K562 (cell line): ENCODE measurements around the gene DNAH10. TPM values are rescaled to one million over a fixed set of nuclear protein-coding genes. Genes with fewer than 3 reads are reported as not detected.

ENCODE experiments used
- ATAC-seq: fragments of 200-7000 bp; cut with Tn5 transposase; 3 replicates; pipeline ENCODE4 v1.9.1; 2020; ENCODE audit warnings: moderate library complexity
- BruUV-seq: library from RNA; stranded (reverse); fragments of 400-500 nt; replicated peaks from 2 replicates; lab custom pipeline; 2021; lab: Mats Ljungman, UMichigan
- CTCF ChIA-PET: fragments of 300-600 bp; formaldehyde crosslinking; extraction: SDS; loops from one replicate; lab custom pipeline; 2021; ENCODE audit warnings: low intra/inter-chr PET ratio; lab: Yijun Ruan, JAX
- POLR2A ChIA-PET: fragments of 300-600, 350-650 bp; sonication (Branson Sonifier 250); formaldehyde crosslinking; extraction: SDS; loops from one replicate; lab custom pipeline; 2021; ENCODE audit warnings: antibody characterized with exemption, inconsistent platforms; lab: Yijun Ruan, JAX
- DNase-seq, 4 experiments: peaks; one replicate each; pipeline versions ENCODE4 v3.0.0 to v3.0.0-alpha.2; 2011 to 2018; ENCODE audit warnings: low spot score in 3 of 4, mixed read lengths in 3 of 4; ENCODE audit errors: extremely low read depth in 1 of 4
- FAIRE-seq: peaks from 2 replicates; lab custom pipeline; 2011; peaks lifted over from hg19 to GRCh38; lab: Jason Lieb, UNC
- H2AFZ ChIP-seq: 2 replicates; pipeline ENCODE4 v1.6.0; 2011; ENCODE audit warnings: low read depth, low read length, control low read depth, inconsistent platforms
- H3K27ac ChIP-seq: fragments of 200-600 bp; 3 replicates; pipeline ENCODE4 v1.8.0; 2011; ENCODE audit warnings: low read depth, mild to moderate bottlenecking, control low read depth, inconsistent platforms, low read length, moderate library complexity, mixed read lengths; ENCODE audit errors: extremely low read depth
- H3K27me3 ChIP-seq, 2 experiments: fragments of 300-600 bp in 1 of 2; 2 replicates in 1 of 2; 3 replicates in 1 of 2; pipeline versions ENCODE4 v1.6.0 to v1.8.0; 2011; ENCODE audit warnings: inconsistent platforms in 2 of 2, low read length in 2 of 2, mild to moderate bottlenecking in 1 of 2, mixed read lengths in 1 of 2, moderate library complexity in 1 of 2; ENCODE audit not compliant: control insufficient read depth in 2 of 2, insufficient read depth in 2 of 2
- H3K36me3 ChIP-seq: fragments of 300-600 bp; 3 replicates; pipeline ENCODE4 v1.8.0; 2011; ENCODE audit warnings: mild to moderate bottlenecking, low read length, inconsistent platforms; ENCODE audit not compliant: control insufficient read depth, insufficient read depth
- H3K4me1 ChIP-seq, 2 experiments: fragments of 200-600 bp in 1 of 2; replicated peaks in 1 of 2; 2 replicates in 1 of 2; 3 replicates in 1 of 2; pipeline versions ENCODE4 v1.5.1 to v1.8.0; 2011; ENCODE audit warnings: inconsistent platforms in 2 of 2, low read length in 2 of 2, mild to moderate bottlenecking in 1 of 2, mixed read lengths in 1 of 2, moderate library complexity in 1 of 2; ENCODE audit not compliant: control insufficient read depth in 2 of 2, insufficient read depth in 2 of 2
- H3K4me2 ChIP-seq: 2 replicates; pipeline ENCODE4 v1.6.1; 2011; ENCODE audit warnings: low read length, control low read depth, inconsistent platforms, mixed read lengths; ENCODE audit not compliant: insufficient read depth
- H3K4me3 ChIP-seq: fragments of 200-600 bp; sonication (generic), shearing (Covaris generic); 2 replicates; pipeline ENCODE4 v1.5.1; 2016; ENCODE audit warnings: control low read depth, inconsistent platforms
- H3K79me2 ChIP-seq: fragments of 200-600 bp; 3 replicates; pipeline ENCODE4 v1.8.0; 2011; ENCODE audit warnings: low read length, inconsistent platforms; ENCODE audit not compliant: control insufficient read depth, insufficient read depth
- H3K9ac ChIP-seq, 2 experiments: 2 replicates each; pipeline versions ENCODE4 v1.6.0 to v1.6.1; 2011; ENCODE audit warnings: low read depth in 2 of 2, low read length in 2 of 2, control low read depth in 1 of 2, inconsistent platforms in 1 of 2, mild to moderate bottlenecking in 1 of 2, mixed read lengths in 1 of 2; ENCODE audit not compliant: insufficient read depth in 1 of 2
- H3K9me1 ChIP-seq: one replicate; pipeline ENCODE4 v1.6.0; 2011; ENCODE audit warnings: inconsistent platforms, mild to moderate bottlenecking, low read length, moderate library complexity; ENCODE audit not compliant: control insufficient read depth, insufficient read depth
- H3K9me3 ChIP-seq: replicated peaks from 2 replicates; pipeline ENCODE4 v1.5.1; 2011; ENCODE audit warnings: low read depth, low read length, inconsistent platforms; ENCODE audit not compliant: control insufficient read depth, insufficient read depth
- H4K20me1 ChIP-seq: replicated peaks from 2 replicates; pipeline ENCODE4 v1.6.1; 2011; ENCODE audit warnings: low read length, inconsistent platforms, mixed read lengths; ENCODE audit not compliant: control insufficient read depth, insufficient read depth
- ATF2 ChIP-seq: sonication (generic); formaldehyde crosslinking; IDR thresholded peaks from 2 replicates; pipeline ENCODE4 v1.8.1; 2022; ENCODE audit warnings: missing genetic modification reagents
- BCOR ChIP-seq: fragments of 450-650 bp; IDR thresholded peaks from 2 replicates; pipeline ENCODE4 v1.6.1; 2016
- ERF ChIP-seq: fragments of 450-650 bp; formaldehyde crosslinking; IDR thresholded peaks from 2 replicates; pipeline ENCODE4 v1.4.0; 2020; ENCODE audit warnings: mild to moderate bottlenecking, mixed read lengths
- ETV5 ChIP-seq: sonication (generic); formaldehyde crosslinking; IDR thresholded peaks from 2 replicates; pipeline ENCODE4 v1.4.0; 2020; ENCODE audit warnings: low read depth, mild to moderate bottlenecking, missing genetic modification reagents
- FOS ChIP-seq: IDR thresholded peaks from 3 replicates; pipeline ENCODE4 v1.6.1; 2011; ENCODE audit not compliant: insufficient read length; ENCODE audit errors: extremely low read depth
- FOXK1 ChIP-seq: sonication (generic); formaldehyde crosslinking; IDR thresholded peaks from 2 replicates; pipeline ENCODE4 v1.8.0; 2022; ENCODE audit warnings: missing genetic modification reagents, mild to moderate bottlenecking, borderline replicate concordance
- GTF2E2 ChIP-seq: fragments of 200-800 bp; sonication (Bioruptor generic); IDR thresholded peaks from 2 replicates; pipeline ENCODE4 v1.6.1; 2016; ENCODE audit warnings: missing genetic modification characterization, missing compliant biosample characterization
- HDAC3 ChIP-seq: fragments of 450-650 bp; IDR thresholded peaks from 2 replicates; pipeline ENCODE4 v1.6.1; 2018; ENCODE audit warnings: borderline replicate concordance, mild to moderate bottlenecking, moderate library complexity; ENCODE audit not compliant: partially characterized antibody
- HNRNPLL ChIP-seq: fragments of 200-400 bp; formaldehyde crosslinking; IDR thresholded peaks from 2 replicates; pipeline ENCODE4 v1.6.1; 2017; ENCODE audit warnings: low read length, low read depth, mild to moderate bottlenecking; ENCODE audit not compliant: poor library complexity, severe bottlenecking
- MLX ChIP-seq, 2 experiments: fragments of 450-650 bp in 1 of 2; sonication (generic) in 1 of 2; formaldehyde crosslinking; conservative IDR thresholded peaks; 2 replicates each; pipeline versions ENCODE4 v1.4.0 to v1.8.1; 2020 to 2022; ENCODE audit warnings: mild to moderate bottlenecking in 1 of 2, missing genetic modification reagents in 1 of 2
- PHF21A ChIP-seq: fragments of 450-650 bp; IDR thresholded peaks from 2 replicates; pipeline ENCODE4 v1.6.1; 2017; ENCODE audit warnings: low read depth, borderline replicate concordance
- RBM25 ChIP-seq: fragments of 200-400 bp; formaldehyde crosslinking; IDR thresholded peaks from 2 replicates; pipeline ENCODE4 v1.6.1; 2018; ENCODE audit warnings: low read length, low read depth, moderate library complexity; ENCODE audit not compliant: severe bottlenecking
- SRSF9 ChIP-seq: fragments of 200-400 bp; formaldehyde crosslinking; IDR thresholded peaks from 2 replicates; pipeline ENCODE4 v1.6.1; 2017; ENCODE audit warnings: low read depth, low read length, borderline replicate concordance
- TAF9B ChIP-seq: fragments of 450-650 bp; IDR thresholded peaks from 2 replicates; pipeline ENCODE4 v1.6.1; 2018; ENCODE audit warnings: mild to moderate bottlenecking; ENCODE audit not compliant: partially characterized antibody
- XRCC3 ChIP-seq: fragments of 450-650 bp; IDR thresholded peaks from 2 replicates; pipeline ENCODE4 v1.6.1; 2017; ENCODE audit warnings: mild to moderate bottlenecking, moderate library complexity
- ZBTB9 ChIP-seq: fragments of 450-650 bp; formaldehyde crosslinking; IDR thresholded peaks from 2 replicates; pipeline ENCODE4 v1.4.0; 2020; ENCODE audit warnings: mild to moderate bottlenecking, moderate library complexity
- ZNF785 ChIP-seq: fragments of 250-450 bp; sonication (Bioruptor Pico); IDR thresholded peaks from 2 replicates; pipeline ENCODE4 v1.4.0; 2020; ENCODE audit warnings: mild to moderate bottlenecking
- ZSCAN32 ChIP-seq: fragments of 450-650 bp; formaldehyde crosslinking; IDR thresholded peaks from 2 replicates; pipeline ENCODE4 v1.4.0; 2020; ENCODE audit warnings: mild to moderate bottlenecking, moderate library complexity
- WGBS: fragments of 100-300 bp; shearing (Covaris generic); methylation state at CpG from one replicate; pipeline ENCODE4 v1.1.6; 2016; ENCODE audit warnings: low coverage, mixed read lengths; ENCODE audit not compliant: insufficient coverage; ENCODE audit errors: missing lambda C conversion rate; 5-methylcytosine and 5-hydroxymethylcytosine counted together
- in situ Hi-C: fragments of 300-500 bp; cut with MboI; formaldehyde crosslinking; loops from 4 replicates; pipeline ENCODE4 v1.15.0; 2018; ENCODE audit warnings: inconsistent platforms, mixed read lengths
- intact Hi-C: fragments of 100-400 bp; cut with micrococcal nuclease; formaldehyde crosslinking; loops from 2 replicates; pipeline ENCODE4 v1.14.2; 2022
- polyA plus RNA-seq, 8 experiments: library from polyadenylated mRNA; depleted of rRNA in 4 of 8; stranded (reverse) in 5 of 8; unstranded in 3 of 8; fragments of >200 nt; fragmentation: Nextera tagmentation in 2 of 8; fragmentation: Illumina TruSeq in 1 of 8; extraction: Ambion mirVana in 2 of 8; extraction: Trizol in 1 of 8; gene quantifications; 2 replicates each; pipeline versions ENCODE4 v1.2.1 to v1.2.3, GENCODE V29; 2011 to 2014; ENCODE audit warnings: inconsistent platforms in 1 of 8, missing spikeins in 1 of 8
- total RNA-seq, 7 experiments: library from RNA; depleted of rRNA in 6 of 7; stranded (reverse); fragments of >200 nt in 6 of 7; fragmentation: Illumina TruSeq in 2 of 7; extraction: Trizol in 2 of 7; gene quantifications; 2 replicates each; pipeline versions ENCODE4 v1.2.1 to v1.2.3, GENCODE V29; 2011 to 2021; ENCODE audit warnings: low replicate concordance in 1 of 7

Gene DNAH10
- total and polyA plus RNA-seq, 9 of the 15 experiments (the other 6 are each of a cell fraction or from before 2014, with no cell fraction given), result 0.01 to 0.06 (median 0.04) TPM; not detected in 1

- Histone ChIP-seq H3K27me3 (no peaks in the 10 kb centered on the region), H3K36me3 (peaks cover 84% of the 10 kb centered on the region), H2AFZ (no peak overlapping the region), H3K27ac (no peak overlapping the region), H3K79me2 (no peaks in the 10 kb centered on the region), H3K4me1 (peaks cover 0 to 3% of the 10 kb centered on the region in 2 experiments; a peak in 2 of 5 replicates), H4K20me1 (no peaks in the 10 kb centered on the region), H3K4me3 (no peak overlapping the region), H3K9me3 (no peaks in the 10 kb centered on the region), H3K9me1 (no peaks in the 10 kb centered on the region), H3K4me2 (no peak overlapping the region), H3K9ac (no peak overlapping the region)
- DNase-seq, result no peak
- ATAC-seq, result no peak
- intact Hi-C loops (no loop called here), in situ Hi-C loops (no loop called here)
- FAIRE-seq, result no peak
- BruUV-seq, result no TSS peak
- 94% methylated on average over 10 of the region's 10 CpGs for WGBS
- ChIA-PET CTCF (no interaction called here), POLR2A (interaction anchor here (0.8 to 1.1 kb wide), 3 partner anchors 20 to 608 kb away, joined by 3 to 4 read pairs (median 4); no protein-coding TSS in a partner anchor)
- TF ChIP-seq GTF2E2 (tag), result no peak
- TF ChIP-seq ZBTB9 (CRISPR knock-in tag), result no peak
- no peak for TF ChIP-seq ERF
- no peak for TF ChIP-seq ETV5 (CRISPR knock-in tag)
- no peak for TF ChIP-seq ATF2
- TF ChIP-seq BCOR, result peak; percentile 46; the same call in 1 of the 2 replicates
- no peak for TF ChIP-seq FOS
- no peak for TF ChIP-seq HDAC3
- no peak for TF ChIP-seq PHF21A
- TF ChIP-seq MLX (CRISPR knock-in tag; conservative IDR thresholded peaks at IDR 0.05), result no peak
- no peak for TF ChIP-seq HNRNPLL
- no peak for TF ChIP-seq TAF9B
- no peak for TF ChIP-seq ZNF785
- no peak for TF ChIP-seq ZSCAN32 (CRISPR knock-in tag)
- no peak for TF ChIP-seq FOXK1 (CRISPR knock-in tag)
- peak; percentile 77 for TF ChIP-seq RBM25
- no peak for TF ChIP-seq SRSF9
- no peak for TF ChIP-seq XRCC3
These were observed 12.7 kb upstream of the DNAH10 start for GRCh38 chr12:123749355-123749754.
